GM19023 (cell line): Measurements from ENCODE around the gene TMEM40.
"Not testable (repeated sequence)": the region's sequence is repeated elsewhere in the genome, so short reads cannot be mapped to it uniquely, and the experiment has no call there.

Experiments used
- ATAC-seq: cut with Tn5 transposase; IDR thresholded peaks from one replicate; pipeline ENCODE4 v1.9.1; 2021; ENCODE audit warnings: mild to moderate bottlenecking, moderate library complexity; ENCODE audit not compliant: unreplicated experiment

Gene TMEM40

GRCh38 chr3:12759097-12759679 is at the start of gene TMEM40:
TSS of gene TMEM40 (minus strand) at chr3:12759259. CDS start at chr3:12749832, 9,427 bp downstream.
- no peak for ATAC-seq

GRCh38 chr3:12808587-12808986 is 49.5 kb upstream of the TMEM40 start:
- no peak for ATAC-seq

GRCh38 chr3:12807601-12808359 is 48.7 kb upstream of the TMEM40 start:
- ATAC-seq: no peak

- no peak for ATAC-seq
Observed at GRCh38 chr3:12807066-12807465, 48.0 kb upstream of the TMEM40 start.

- no peak for ATAC-seq
Observed at GRCh38 chr3:12803371-12803770, 44.3 kb upstream of the TMEM40 start.

- no peak for ATAC-seq
Observed at GRCh38 chr3:12799525-12800440, 40.7 kb upstream of the TMEM40 start.

- no peak for ATAC-seq
Observed at GRCh38 chr3:12798559-12799179, 39.6 kb upstream of the TMEM40 start.

- no peak for ATAC-seq
Observed at GRCh38 chr3:12797892-12798558, 39.0 kb upstream of the TMEM40 start.

- ATAC-seq: no peak
Observed at GRCh38 chr3:12797124-12797891, 38.2 kb upstream of the TMEM40 start.

- ATAC-seq: no peak
Observed at GRCh38 chr3:12796171-12797123, 37.4 kb upstream of the TMEM40 start, which contains the start of gene CAND2. TSS of gene CAND2 (plus strand) at chr3:12796680. CDS start at chr3:12796721, 41 bp downstream.

- no peak for ATAC-seq
Observed at GRCh38 chr3:12793701-12794100, 34.6 kb upstream of the TMEM40 start.

- no peak for ATAC-seq
Observed at GRCh38 chr3:12791430-12791829, 32.4 kb upstream of the TMEM40 start.

GRCh38 chr3:12787967-12788690 is 29.1 kb upstream of the TMEM40 start:
- ATAC-seq: not testable (repeated sequence)

GRCh38 chr3:12787346-12787745 is 28.3 kb upstream of the TMEM40 start:
- not testable (repeated sequence) for ATAC-seq

GRCh38 chr3:12785096-12785495 is 26.0 kb upstream of the TMEM40 start:
- ATAC-seq: no peak

GRCh38 chr3:12782172-12782815 is 23.2 kb upstream of the TMEM40 start:
- no peak for ATAC-seq

- ATAC-seq: no peak
Observed at GRCh38 chr3:12780751-12781150, 21.7 kb upstream of the TMEM40 start.
